Left lung (tissue), 14 donors: ENCODE data around the gene PEA15. TPM values are rescaled to one million over a fixed set of nuclear protein-coding genes. Genes with fewer than 3 reads are reported as not detected.

ENCODE experiments used
- ATAC-seq: fragments of 200-7000 bp; cut with Tn5 transposase; one replicate; pipeline ENCODE4 v1.9.1; 2020; ENCODE audit warnings: moderate library complexity
- DNase-seq, 4 donors: peaks; one replicate each; pipeline ENCODE4 v3.0.0-alpha.2; 2013 to 2020
- H3K27ac ChIP-seq, 2 donors: fragments of 200-600 bp; sonication (generic) in 1 of 2; one replicate each; pipeline versions ENCODE4 v1.5.0 to v1.8.0; 2020 to 2021
- H3K27me3 ChIP-seq, 2 donors: fragments of 200-600 bp; sonication (generic) in 1 of 2; one replicate each; pipeline versions ENCODE4 v1.5.0 to v1.8.0; 2020 to 2021
- H3K36me3 ChIP-seq, 2 donors: fragments of 200-600 bp; sonication (generic) in 1 of 2; one replicate each; pipeline versions ENCODE4 v1.5.0 to v1.8.0; 2020 to 2021
- H3K4me1 ChIP-seq, 2 donors: fragments of 200-600 bp; one replicate each; pipeline ENCODE4 v1.8.0; 2021
- H3K4me3 ChIP-seq, 2 donors: fragments of 200-600 bp; sonication (generic) in 1 of 2; one replicate each; pipeline versions ENCODE4 v1.5.0 to v1.8.0; 2020 to 2021; ENCODE audit warnings: mild to moderate bottlenecking in 1 of 2
- H3K9me3 ChIP-seq, 2 donors: fragments of 200-600 bp; sonication (generic) in 1 of 2; one replicate each; pipeline versions ENCODE4 v1.5.0 to v1.8.0; 2020 to 2021
- CTCF ChIP-seq, 2 donors: fragments of 200-600 bp; sonication (generic) in 1 of 2; IDR thresholded peaks; one replicate each; pipeline versions ENCODE4 v1.5.0 to v1.8.0; 2021; ENCODE audit warnings: antibody characterized with exemption in 2 of 2
- intact Hi-C, 2 donors: fragments of 100-400 bp; cut with DNase I; formaldehyde crosslinking; loops; one replicate each; pipeline versions ENCODE4 v1.11.2 to v1.14.2; 2022
- long read RNA-seq, 12 donors: library from polyadenylated mRNA in 2 of 12; unstranded in 2 of 12; transcript quantifications; one replicate each; pipeline ENCODE4 v2.0.0 and lab custom pipeline, GENCODE V29; 2019 to 2026
- polyA plus RNA-seq, 6 donors: library from polyadenylated mRNA; unstranded; fragments of 120-200 nt; gene quantifications; one replicate each; pipeline ENCODE4 v1.2.1, GENCODE V29; 2013; ENCODE audit not compliant: insufficient read length in 6 of 6
- total RNA-seq, 2 donors: library from RNA; stranded (reverse); fragmentation: NEBNext Ultra II Directional; extraction: Animal tissue kit (Norgen Biotek cat#: 25700); gene quantifications; one replicate each; pipeline ENCODE4 v1.2.1, GENCODE V29; 2021
- donor health status: DM: no; HTN: yes; CAD: no.
- donor health status: DM: no; HTN: no; CAD: no.

PEA15 gene, protein sequence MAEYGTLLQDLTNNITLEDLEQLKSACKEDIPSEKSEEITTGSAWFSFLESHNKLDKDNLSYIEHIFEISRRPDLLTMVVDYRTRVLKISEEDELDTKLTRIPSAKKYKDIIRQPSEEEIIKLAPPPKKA
- total RNA-seq (100 to 1,000 TPM; 175 to 178 TPM), polyA plus RNA-seq (100 to 1,000 TPM; 131 to 149 (median 141) TPM)
- long read RNA-seq, donor 1, transcript PEA15-201 (4 exons, 2,471 nt) = major isoform, 48 of 193 reads
- long read RNA-seq, donor 1, partial matches to known transcripts = 143 of 193 reads
- long read RNA-seq, donor 1, other reads (novel, unspliced or antisense) = 0 of 193 reads
- long read RNA-seq, donor 2, transcript PEA15-201 (4 exons, 2,471 nt) = major isoform, 60 of 121 reads
- long read RNA-seq, donor 2, partial matches to known transcripts = 61 of 121 reads
- long read RNA-seq, donor 2, other reads (novel, unspliced or antisense) = 0 of 121 reads
- long read RNA-seq, donor 3, transcript PEA15-201 (4 exons, 2,471 nt) = major isoform, 60 of 74 reads
- long read RNA-seq, donor 3, partial matches to known transcripts = 14 of 74 reads
- long read RNA-seq, donor 3, other reads (novel, unspliced or antisense) = 0 of 74 reads
- long read RNA-seq, donor 4, partial matches to known transcripts = 0 of 11 reads
- long read RNA-seq, donor 4, other reads (novel, unspliced or antisense) = 9 of 11 reads
- long read RNA-seq, donor 5, transcript PEA15-201 (4 exons, 2,471 nt) = major isoform, 36 of 80 reads
- long read RNA-seq, donor 5, partial matches to known transcripts = 44 of 80 reads
- long read RNA-seq, donor 5, other reads (novel, unspliced or antisense) = 0 of 80 reads
- long read RNA-seq, donor 6, transcript PEA15-201 (4 exons, 2,471 nt) = major isoform, 69 of 107 reads
- long read RNA-seq, donor 6, partial matches to known transcripts = 35 of 107 reads
- long read RNA-seq, donor 6, other reads (novel, unspliced or antisense) = 0 of 107 reads
- long read RNA-seq, donor 7, transcript PEA15-201 (4 exons, 2,471 nt) = major isoform, 23 of 25 reads
- long read RNA-seq, donor 7, partial matches to known transcripts = 0 of 25 reads
- long read RNA-seq, donor 7, other reads (novel, unspliced or antisense) = 0 of 25 reads
- long read RNA-seq, donor 8, transcript PEA15-201 (4 exons, 2,471 nt) = major isoform, 36 of 84 reads
- long read RNA-seq, donor 8, partial matches to known transcripts = 46 of 84 reads
- long read RNA-seq, donor 8, other reads (novel, unspliced or antisense) = 0 of 84 reads
- long read RNA-seq, donor 9 = 0 reads
- long read RNA-seq, donor 10, partial matches to known transcripts = 0 of 5 reads
- long read RNA-seq, donor 10, other reads (novel, unspliced or antisense) = 5 of 5 reads
- long read RNA-seq, donor 11, transcript PEA15-201 (4 exons, 2,471 nt) = major isoform, 332 of 689 reads
- long read RNA-seq, donor 11, transcript PEA15-203 (4 exons, 1,021 nt) = minor isoform, 9 of 689 reads
- long read RNA-seq, donor 11, partial matches to known transcripts = 347 of 689 reads
- long read RNA-seq, donor 11, other reads (novel, unspliced or antisense) = 0 of 689 reads
- long read RNA-seq, donor 12, transcript PEA15-201 (4 exons, 2,471 nt) = major isoform, 37 of 87 reads
- long read RNA-seq, donor 12, partial matches to known transcripts = 49 of 87 reads
- long read RNA-seq, donor 12, other reads (novel, unspliced or antisense) = 0 of 87 reads

DNA sequence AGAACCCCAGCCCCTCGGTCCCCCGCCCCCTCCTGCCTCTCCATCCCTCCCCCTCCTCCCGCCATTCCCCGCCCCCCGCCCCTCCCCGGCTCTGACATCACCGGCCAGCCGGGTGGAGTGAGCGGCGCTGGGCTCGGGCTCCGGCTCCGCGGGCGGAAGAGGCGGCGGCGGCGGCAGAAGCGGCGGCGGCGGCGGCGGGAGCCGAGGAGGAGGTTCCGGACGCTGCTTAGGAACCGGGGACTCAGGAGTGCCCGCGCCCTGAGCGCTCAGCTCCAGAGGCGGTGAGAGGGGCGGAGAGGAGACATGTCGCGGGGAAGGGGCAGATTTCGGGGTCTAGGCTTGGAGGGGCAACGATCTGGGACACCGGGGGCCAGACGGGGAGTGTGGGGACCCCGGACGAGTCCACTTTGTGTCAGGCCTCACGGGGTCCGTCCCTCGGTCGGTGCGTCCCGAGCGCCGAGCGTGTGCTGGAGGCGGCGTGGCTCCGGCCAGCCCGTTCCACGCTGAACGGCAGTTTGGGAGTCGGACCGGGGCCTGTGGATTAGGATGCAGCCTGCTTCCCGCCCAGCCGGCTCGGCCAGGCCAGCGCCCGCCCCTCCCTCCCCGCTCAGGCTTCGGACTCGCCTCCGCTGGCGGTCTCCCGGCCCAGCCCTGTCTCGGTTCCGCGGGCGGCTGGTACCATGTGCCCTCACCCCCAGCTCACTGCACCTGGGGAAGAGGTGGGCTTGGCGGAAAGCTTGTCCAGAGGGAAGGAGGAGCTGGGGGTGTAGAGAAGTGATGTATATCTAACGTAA, at the start of gene PEA15:
PEA15 (plus strand) TSS at position 143 of the 794 bp plus-strand sequence. CDS start 6,161 bp downstream, outside the sequence.
- H3K27me3 ChIP-seq = no peaks in the 10 kb centered on the region
- intact Hi-C loops = no loop called here
- peak within 1 kb of the TSS; percentile 88 for H3K27ac ChIP-seq
- peak within 1 kb of the TSS; percentile 77 to 93 for H3K4me3 ChIP-seq
- peaks cover 0 to 23% of the 10 kb centered on the region in 2 donors for H3K36me3 ChIP-seq
- ATAC-seq (peak; percentile 91), DNase-seq (peak; percentile 46 to 94 (median 78))
- no peaks in the 10 kb centered on the region for H3K9me3 ChIP-seq
- H3K4me1 ChIP-seq = peaks cover 28 to 58% of the 10 kb centered on the region in 2 donors
- no peak for TF ChIP-seq CTCF (IDR thresholded peaks at IDR 0.05)

DNA sequence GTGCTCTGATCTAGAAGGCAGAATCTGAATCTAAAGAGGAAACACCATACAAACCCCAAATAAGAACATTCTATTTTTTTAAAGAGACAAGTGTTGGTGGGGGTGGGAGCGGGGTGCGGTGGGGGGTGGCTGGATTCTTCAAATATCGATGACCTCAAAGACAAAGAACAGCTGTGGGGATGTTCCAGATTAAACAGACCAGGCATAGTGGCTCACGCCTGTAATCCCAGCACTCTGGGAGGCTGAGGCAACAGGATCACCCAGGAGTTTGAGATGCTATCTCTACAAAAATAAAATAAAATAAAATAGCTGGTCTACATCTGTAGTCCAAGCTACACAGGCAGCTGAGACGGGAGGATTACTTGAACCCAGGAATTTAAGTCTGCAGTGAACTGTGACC, 48.8 kb upstream of the PEA15 start:
- Histone ChIP-seq H3K27me3 (no peaks in the 10 kb centered on the region), H3K36me3 (no peaks in the 10 kb centered on the region), H3K9me3 (no peaks in the 10 kb centered on the region), H3K27ac (no peak overlapping the region), H3K4me1 (no peaks in the 10 kb centered on the region), H3K4me3 (no peak overlapping the region)
- no peak for DNase-seq
- intact Hi-C loops = no loop called here
- ATAC-seq = no peak
- no peak for TF ChIP-seq CTCF (IDR thresholded peaks at IDR 0.05)

DNA sequence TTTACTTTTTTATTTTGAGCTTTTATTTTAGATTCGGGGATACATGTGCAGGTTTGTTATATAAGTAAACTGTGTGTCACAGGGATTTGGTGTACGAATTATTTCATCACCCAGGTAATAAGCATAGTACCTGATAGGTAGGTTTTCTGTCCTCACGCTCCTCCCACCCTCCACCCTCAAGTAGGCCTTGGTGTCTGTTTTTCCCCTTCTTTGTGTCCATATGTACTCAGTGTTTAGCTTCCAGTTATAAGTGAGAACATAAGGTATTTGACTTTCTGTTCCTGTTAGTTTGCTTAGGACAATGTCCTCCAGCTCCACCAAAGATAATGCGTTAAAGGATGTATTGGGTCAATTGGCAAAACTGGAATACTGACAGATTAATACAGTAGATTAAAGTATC, 48.0 kb upstream of the PEA15 start:
- H3K36me3 ChIP-seq = no peaks in the 10 kb centered on the region
- no peaks in the 10 kb centered on the region for H3K9me3 ChIP-seq
- H3K27me3 ChIP-seq = no peaks in the 10 kb centered on the region
- peak in 1 of 4 donors; percentile 13 for DNase-seq
- no peak for TF ChIP-seq CTCF (IDR thresholded peaks at IDR 0.05)
- H3K27ac ChIP-seq = no peak overlapping the region
- H3K4me1 ChIP-seq = peaks cover 0 to 5% of the 10 kb centered on the region in 2 donors
- no peak overlapping the region for H3K4me3 ChIP-seq
- ATAC-seq = no peak
- intact Hi-C loops = no loop called here

DNA sequence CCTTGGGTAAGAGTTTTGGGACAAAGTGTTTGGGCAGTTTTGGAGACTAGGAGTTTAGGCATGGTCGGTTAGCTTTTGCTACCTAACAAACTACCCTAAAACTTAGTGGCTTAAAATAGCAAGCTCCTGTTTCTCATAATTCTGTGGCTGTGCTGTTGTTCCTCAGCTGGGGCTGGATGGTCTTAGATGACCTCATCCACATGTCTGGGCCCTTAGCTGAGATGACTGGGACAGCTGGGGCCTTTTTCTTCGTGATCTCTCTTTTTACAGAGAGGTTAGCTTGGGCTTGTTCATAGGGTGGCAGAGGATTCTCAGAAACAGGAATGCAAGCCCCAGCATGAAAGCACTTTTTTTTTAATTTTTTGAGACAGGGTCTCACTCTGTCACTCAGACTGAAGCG, 47.2 kb upstream of the PEA15 start:
- Histone ChIP-seq H3K27me3 (no peaks in the 10 kb centered on the region), H3K4me3 (no peak overlapping the region), H3K27ac (no peak overlapping the region), H3K36me3 (no peaks in the 10 kb centered on the region), H3K4me1 (peaks cover 0 to 5% of the 10 kb centered on the region in 2 donors), H3K9me3 (no peaks in the 10 kb centered on the region)
- DNase-seq = no peak
- no peak for TF ChIP-seq CTCF (IDR thresholded peaks at IDR 0.05)
- no peak for ATAC-seq
- intact Hi-C loops = no loop called here
